HCEC 1CT (cell line): ENCODE results near the gene ERP29.

ENCODE experiments used
- DNase-seq: peaks from one replicate; pipeline ENCODE4 v3.0.0-alpha.2; 2017

ERP29 gene

DNA sequence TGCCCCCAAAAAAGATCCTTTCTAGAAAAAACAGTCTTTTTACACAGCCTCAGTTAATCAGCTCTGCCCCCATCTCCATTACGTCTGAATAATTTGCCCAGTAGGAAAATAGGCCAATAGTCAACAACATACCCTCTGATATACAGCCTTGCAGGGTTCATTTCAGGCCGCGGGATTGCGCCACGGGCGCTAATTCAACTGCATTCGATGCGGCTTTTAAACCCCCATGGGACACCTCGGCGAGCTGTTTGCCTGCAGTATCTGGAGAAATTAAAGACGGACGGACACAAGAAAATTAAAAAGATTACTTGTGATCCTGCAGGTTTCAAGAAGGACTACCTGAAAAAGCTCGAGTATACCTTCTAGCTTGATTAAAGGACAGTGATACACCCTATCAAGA is 36.1 kb downstream of the ERP29 start:
- no peak for DNase-seq

DNA sequence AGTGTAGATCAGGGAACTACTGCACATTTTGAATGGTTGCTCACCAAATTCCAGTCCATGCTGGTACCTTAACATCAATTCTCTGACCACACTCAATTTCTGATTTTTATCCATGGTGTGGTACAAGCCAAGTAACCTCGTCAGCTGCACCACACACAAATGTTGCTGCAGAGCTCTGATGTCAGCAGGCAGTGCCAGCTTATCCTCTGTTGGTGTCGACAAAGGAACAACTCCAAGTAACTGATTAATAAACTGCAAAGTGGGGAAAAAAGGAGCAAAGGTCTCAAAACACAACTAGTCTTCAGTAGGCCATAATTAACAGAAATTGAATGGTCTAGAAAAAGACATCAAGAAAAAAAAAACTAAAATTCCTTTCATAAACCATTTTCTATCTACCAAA is 47.9 kb downstream of the ERP29 start:
- no peak for DNase-seq

DNA sequence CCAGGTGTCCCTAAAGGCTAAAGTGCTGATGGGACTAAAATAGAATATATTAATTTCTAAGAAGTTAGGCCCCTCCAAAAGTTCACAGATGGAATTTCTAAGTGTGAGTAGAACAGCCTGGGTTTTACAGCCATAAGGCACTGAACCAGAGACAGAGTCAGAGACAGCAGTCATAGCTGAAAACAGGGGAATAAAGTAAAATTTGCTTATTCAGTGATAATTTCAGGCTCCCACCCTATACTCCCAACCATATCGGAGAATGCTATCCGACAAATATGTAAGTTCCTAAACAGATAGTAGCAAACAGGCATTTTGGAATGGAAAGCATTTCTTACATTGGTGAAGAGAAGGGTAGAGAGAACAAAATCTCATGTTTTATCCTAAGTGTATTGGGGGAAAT is 50.0 kb downstream of the ERP29 start:
- DNase-seq = no peak

DNA sequence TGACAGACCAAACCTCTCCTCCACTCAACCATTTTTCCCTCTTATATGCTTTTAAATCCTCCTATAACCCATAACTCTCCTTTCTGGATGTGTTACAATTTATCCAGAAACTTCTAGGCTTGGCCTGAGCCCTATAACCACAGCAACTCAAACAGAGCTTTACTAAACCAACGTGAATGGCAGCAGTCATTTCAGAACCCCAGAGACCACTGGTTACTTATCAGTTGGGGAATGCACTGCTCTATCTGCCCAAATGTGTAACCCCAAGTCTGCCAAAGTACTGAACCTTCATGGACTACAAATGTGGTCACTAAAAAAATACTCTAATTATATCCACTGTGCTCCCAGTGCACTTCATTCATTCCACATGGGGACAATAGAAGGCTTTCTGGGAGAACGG is 53.3 kb downstream of the ERP29 start:
- no peak for DNase-seq
